ENCODE measurements around the gene IFT122. TPM values are rescaled to one million over a fixed set of nuclear protein-coding genes. Genes with fewer than 3 reads are reported as not detected.

Gene IFT122
- total RNA-seq, 1 donor: 19.9 TPM

- peak; percentile 83 for DNase-seq (ENCODE audit: low read depth)
- no peak for TF ChIP-seq CTCF (IDR thresholded peaks at IDR 0.05; ENCODE audit: insufficient read depth, low read depth, low read length)
- H3K4me3 ChIP-seq (ENCODE audit: low read depth, low read length): peak overlapping the region; percentile 99
These were observed 680 bp downstream of the IFT122 start for GRCh38 chr3:129440618-129441190.

GRCh38 chr3:129441215-129441614, 1.2 kb downstream of the IFT122 start:
- no peak for TF ChIP-seq CTCF (IDR thresholded peaks at IDR 0.05; ENCODE audit: insufficient read depth, low read depth, low read length)
- DNase-seq (ENCODE audit: low read depth): no peak
- H3K4me3 ChIP-seq (ENCODE audit: low read depth, low read length): peak overlapping the region; percentile 99

- TF ChIP-seq CTCF (IDR thresholded peaks at IDR 0.05; ENCODE audit: insufficient read depth, low read depth, low read length): no peak
- DNase-seq (ENCODE audit: low read depth): peak; percentile 70
- H3K4me3 ChIP-seq (ENCODE audit: low read depth, low read length): no peak overlapping the region
These were observed 1.8 kb downstream of the IFT122 start for GRCh38 chr3:129441782-129442181.

- no peak for TF ChIP-seq CTCF (IDR thresholded peaks at IDR 0.05; ENCODE audit: insufficient read depth, low read depth, low read length)
- H3K4me3 ChIP-seq (ENCODE audit: low read depth, low read length): no peak overlapping the region
These were observed 2.5 kb downstream of the IFT122 start for GRCh38 chr3:129442486-129442885.

GRCh38 chr3:129442947-129443346, 2.9 kb downstream of the IFT122 start:
- H3K4me3 ChIP-seq (ENCODE audit: low read depth, low read length): no peak overlapping the region
- DNase-seq (ENCODE audit: low read depth): no peak
- TF ChIP-seq CTCF (IDR thresholded peaks at IDR 0.05; ENCODE audit: insufficient read depth, low read depth, low read length): no peak

More at GRCh38 chr3:129442486-129442885, 2.5 kb downstream of the IFT122 start:
- no peak for DNase-seq (ENCODE audit: low read depth)

- no peak for DNase-seq (ENCODE audit: low read depth)
- TF ChIP-seq CTCF (IDR thresholded peaks at IDR 0.05; ENCODE audit: insufficient read depth, low read depth, low read length): no peak
- no peak overlapping the region for H3K4me3 ChIP-seq (ENCODE audit: low read depth, low read length)
These were observed 5.4 kb downstream of the IFT122 start for GRCh38 chr3:129445471-129445870.

- no peak for DNase-seq (ENCODE audit: low read depth)
- H3K4me3 ChIP-seq (ENCODE audit: low read depth, low read length): no peak overlapping the region
- TF ChIP-seq CTCF (IDR thresholded peaks at IDR 0.05; ENCODE audit: insufficient read depth, low read depth, low read length): no peak
These were observed 6.9 kb downstream of the IFT122 start for GRCh38 chr3:129446926-129447325.

Measured in fibroblast of villous mesenchyme (primary cell).